ENCODE measurements around the gene NPAS3.

GRCh38 chr14:33477797-33478196, 539.1 kb downstream of the NPAS3 start:
- TF ChIP-seq MYNN (tag by site-specific recombination; IDR thresholded peaks at IDR 0.05; ENCODE audit: borderline replicate concordance) (no peak), REST (tag by site-specific recombination; IDR thresholded peaks at IDR 0.05) (no peak), ZNF37A (tag by site-specific recombination; IDR thresholded peaks at IDR 0.05) (no peak), ZBTB20 (tag by site-specific recombination; IDR thresholded peaks at IDR 0.05) (no peak), CTCF (tag by site-specific recombination; IDR thresholded peaks at IDR 0.05) (no peak)
